NK-92 treated with Interleukin-12 subunit alpha and Interleukin-12 subunit beta, amount 100 ng/mL, for 24 hours (cell line): Measurements from ENCODE around the gene GLCE.

Experiments used
- DNase-seq: peaks from one replicate; lab custom pipeline; 2025; lab: John Stamatoyannopoulos, UW

Gene GLCE

DNA sequence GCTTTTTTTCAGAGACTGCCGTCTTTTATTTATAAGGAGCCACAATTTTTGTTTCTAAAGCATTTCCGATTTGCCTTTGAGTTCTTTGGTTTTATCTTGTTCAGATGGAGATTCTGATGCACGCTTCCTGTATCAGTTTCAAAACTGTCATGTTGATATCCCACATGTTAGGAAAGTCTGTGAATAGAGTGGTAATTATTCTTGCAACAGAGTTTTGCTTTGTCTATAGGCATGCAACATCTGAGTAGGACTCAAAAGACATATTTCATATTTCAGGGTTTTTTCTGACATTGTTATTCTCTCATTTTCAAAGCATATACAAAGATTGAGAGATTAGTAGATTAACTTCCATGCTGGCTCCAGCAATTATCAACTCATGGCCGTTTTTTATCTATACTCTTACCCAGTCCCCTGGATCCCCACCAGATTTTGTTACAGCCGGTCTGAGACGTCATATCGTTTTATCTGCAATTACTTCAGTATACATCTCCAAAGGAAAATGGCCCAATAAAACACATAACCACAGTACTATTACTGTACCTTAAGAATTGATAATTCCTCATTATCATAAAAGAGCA, 160.6 kb downstream of the GLCE start:
- no peak for DNase-seq
